Gastrocnemius medialis (tissue), 4 donors: ENCODE data around the gene SND1.

ENCODE experiments used
- POLR2A ChIP-seq, 2 donors: fragments of 450-650 bp; IDR thresholded peaks; one replicate each; pipeline ENCODE4 v1.6.1; 2017; ENCODE audit warnings: antibody characterized with exemption in 2 of 2, mild to moderate bottlenecking in 2 of 2, moderate library complexity in 2 of 2
- TF ChIP-seq, protein P1 (sequence below), 5 experiments: fragments of 450-650 bp in 3 of 5; fragments of 200-600 bp in 2 of 5; sonication (generic) in 2 of 5; IDR thresholded peaks in 4 of 5; conservative IDR thresholded peaks in 1 of 5; 1 replicate in 4 of 5; 2 replicates in 1 of 5; pipeline ENCODE4 v1.5.1; 2016 to 2019; ENCODE audit warnings: antibody characterized with exemption in 5 of 5, mild to moderate bottlenecking in 3 of 5, moderate library complexity in 3 of 5

DNA sequence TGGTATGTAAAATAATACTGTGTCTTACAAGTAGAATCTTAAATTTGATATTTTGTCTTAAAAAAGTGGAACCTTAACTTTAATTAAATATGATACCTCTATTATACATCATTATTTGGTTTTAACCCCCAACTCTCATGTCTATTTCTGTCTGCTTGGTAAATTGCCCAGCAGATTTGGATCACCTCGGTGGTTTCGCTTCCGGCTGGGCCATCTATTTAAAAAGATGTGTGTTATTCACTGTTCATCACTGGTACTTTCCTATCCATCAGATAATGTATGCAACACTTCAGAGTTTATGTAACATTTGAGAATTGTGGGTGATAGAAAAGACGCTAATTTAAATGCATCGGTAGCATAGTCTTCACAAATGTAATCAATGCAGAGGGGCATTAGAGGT is 119.7 kb downstream of the SND1 start:
- TF ChIP-seq POLR2A (IDR thresholded peaks at IDR 0.05) = no peak
- TF ChIP-seq, protein P1, sequence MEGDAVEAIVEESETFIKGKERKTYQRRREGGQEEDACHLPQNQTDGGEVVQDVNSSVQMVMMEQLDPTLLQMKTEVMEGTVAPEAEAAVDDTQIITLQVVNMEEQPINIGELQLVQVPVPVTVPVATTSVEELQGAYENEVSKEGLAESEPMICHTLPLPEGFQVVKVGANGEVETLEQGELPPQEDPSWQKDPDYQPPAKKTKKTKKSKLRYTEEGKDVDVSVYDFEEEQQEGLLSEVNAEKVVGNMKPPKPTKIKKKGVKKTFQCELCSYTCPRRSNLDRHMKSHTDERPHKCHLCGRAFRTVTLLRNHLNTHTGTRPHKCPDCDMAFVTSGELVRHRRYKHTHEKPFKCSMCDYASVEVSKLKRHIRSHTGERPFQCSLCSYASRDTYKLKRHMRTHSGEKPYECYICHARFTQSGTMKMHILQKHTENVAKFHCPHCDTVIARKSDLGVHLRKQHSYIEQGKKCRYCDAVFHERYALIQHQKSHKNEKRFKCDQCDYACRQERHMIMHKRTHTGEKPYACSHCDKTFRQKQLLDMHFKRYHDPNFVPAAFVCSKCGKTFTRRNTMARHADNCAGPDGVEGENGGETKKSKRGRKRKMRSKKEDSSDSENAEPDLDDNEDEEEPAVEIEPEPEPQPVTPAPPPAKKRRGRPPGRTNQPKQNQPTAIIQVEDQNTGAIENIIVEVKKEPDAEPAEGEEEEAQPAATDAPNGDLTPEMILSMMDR (IDR thresholded peaks at IDR 0.05 in 4 of 5, conservative IDR thresholded peaks at IDR 0.05 in 1 of 5) = no peak
